ENCODE data around the gene MVB12B.
"Not testable (repeated sequence)": the region's sequence is repeated elsewhere in the genome, so short reads cannot be mapped to it uniquely, and the experiment has no call there.

MVB12B gene

GRCh38 chr9:126326228-126327005 lies at the start of gene MVB12B:
Gene MVB12B (plus strand): TSS chr9:126326829. CDS start chr9:126326930, 101 bp downstream.
- H3K9me3 Mint-ChIP-seq: peaks cover 9 to 11% of the 10 kb centered on the region in 2 donors
- H3K4me3 Mint-ChIP-seq: peak within 1 kb of the TSS; percentile 91 to 95
- peaks cover 50% of the 10 kb centered on the region for H3K4me1 Mint-ChIP-seq
- peak; percentile 61 for ATAC-seq
- H3K27ac Mint-ChIP-seq: peak within 1 kb of the TSS; percentile 94 to 98
- H3K27me3 Mint-ChIP-seq: no peaks in the 10 kb centered on the region
- DNase-seq: peak; percentile 44 to 48

GRCh38 chr9:126283799-126284465 lies 42.7 kb upstream of the MVB12B start:
- Mint-ChIP-seq H3K9me3 (peaks cover 0 to 5% of the 10 kb centered on the region in 2 donors), H3K27ac (no peak overlapping the region), H3K4me1 (no peaks in the 10 kb centered on the region), H3K27me3 (no peaks in the 10 kb centered on the region), H3K4me3 (no peak overlapping the region)
- no peak for DNase-seq
- no peak for ATAC-seq

GRCh38 chr9:126285652-126286051 lies 41.0 kb upstream of the MVB12B start:
- not testable (repeated sequence) for H3K27me3 Mint-ChIP-seq, H3K4me3 Mint-ChIP-seq, DNase-seq, H3K9me3 Mint-ChIP-seq, ATAC-seq, H3K4me1 Mint-ChIP-seq, H3K27ac Mint-ChIP-seq

- Mint-ChIP-seq H3K27me3 (peaks cover 5% of the 10 kb centered on the region), H3K27ac (no peak overlapping the region), H3K4me1 (no peaks in the 10 kb centered on the region), H3K4me3 (no peak overlapping the region), H3K9me3 (no peaks in the 10 kb centered on the region)
- no peak for DNase-seq
- no peak for ATAC-seq
Measured at GRCh38 chr9:126287166-126287866, 39.3 kb upstream of the MVB12B start.

GRCh38 chr9:126290871-126291270 lies 35.8 kb upstream of the MVB12B start:
- Mint-ChIP-seq H3K9me3 (no peaks in the 10 kb centered on the region), H3K27me3 (peaks cover 22% of the 10 kb centered on the region), H3K4me1 (no peaks in the 10 kb centered on the region), H3K4me3 (no peak overlapping the region), H3K27ac (no peak overlapping the region)
- DNase-seq: no peak
- ATAC-seq: no peak

GRCh38 chr9:126291925-126292324 lies 34.7 kb upstream of the MVB12B start:
- ATAC-seq: no peak
- no peak overlapping the region for H3K27ac Mint-ChIP-seq
- no peak for DNase-seq
- peaks cover 23% of the 10 kb centered on the region for H3K27me3 Mint-ChIP-seq
- no peaks in the 10 kb centered on the region for H3K9me3 Mint-ChIP-seq
- H3K4me1 Mint-ChIP-seq: no peaks in the 10 kb centered on the region
- H3K4me3 Mint-ChIP-seq: no peak overlapping the region

GRCh38 chr9:126292736-126293521 lies 33.7 kb upstream of the MVB12B start:
- Mint-ChIP-seq H3K9me3 (no peaks in the 10 kb centered on the region), H3K4me3 (no peak overlapping the region), H3K4me1 (no peaks in the 10 kb centered on the region), H3K27me3 (peaks cover 23% of the 10 kb centered on the region), H3K27ac (no peak overlapping the region)
- DNase-seq (no peak), ATAC-seq (no peak)

- ATAC-seq (no peak), DNase-seq (peak in 1 of 2 donors; percentile 13)
- Mint-ChIP-seq H3K27ac (no peak overlapping the region), H3K4me1 (no peaks in the 10 kb centered on the region), H3K4me3 (no peak overlapping the region), H3K27me3 (peaks cover 26% of the 10 kb centered on the region), H3K9me3 (no peaks in the 10 kb centered on the region)
Measured at GRCh38 chr9:126293522-126293889, 33.1 kb upstream of the MVB12B start.

- Mint-ChIP-seq H3K4me3 (no peak overlapping the region), H3K4me1 (no peaks in the 10 kb centered on the region), H3K27ac (peak overlapping the region in 1 of 2 donors; percentile 75), H3K27me3 (peaks cover 29% of the 10 kb centered on the region), H3K9me3 (no peaks in the 10 kb centered on the region)
- DNase-seq (no peak), ATAC-seq (no peak)
Measured at GRCh38 chr9:126294331-126295081, 32.1 kb upstream of the MVB12B start.

GRCh38 chr9:126295082-126295477 lies 31.5 kb upstream of the MVB12B start:
- no peaks in the 10 kb centered on the region for H3K9me3 Mint-ChIP-seq

GRCh38 chr9:126295516-126295915 lies 31.1 kb upstream of the MVB12B start:
- H3K4me1 Mint-ChIP-seq: no peaks in the 10 kb centered on the region
- H3K4me3 Mint-ChIP-seq: no peak overlapping the region
- ATAC-seq: no peak
- peak overlapping the region in 1 of 2 donors; percentile 14 for H3K27ac Mint-ChIP-seq
- H3K9me3 Mint-ChIP-seq: no peaks in the 10 kb centered on the region
- peaks cover 29% of the 10 kb centered on the region for H3K27me3 Mint-ChIP-seq
- DNase-seq: no peak

More at GRCh38 chr9:126295082-126295477, 31.5 kb upstream of the MVB12B start:
- H3K4me3 Mint-ChIP-seq: no peak overlapping the region
- no peak overlapping the region for H3K27ac Mint-ChIP-seq
- DNase-seq: no peak
- H3K27me3 Mint-ChIP-seq: peaks cover 29% of the 10 kb centered on the region
- H3K4me1 Mint-ChIP-seq: no peaks in the 10 kb centered on the region
- ATAC-seq: no peak

GRCh38 chr9:126295936-126296600 lies 30.6 kb upstream of the MVB12B start:
- Mint-ChIP-seq H3K4me3 (no peak overlapping the region), H3K27me3 (peaks cover 29% of the 10 kb centered on the region), H3K27ac (no peak overlapping the region), H3K9me3 (no peaks in the 10 kb centered on the region), H3K4me1 (no peaks in the 10 kb centered on the region)
- no peak for DNase-seq
- ATAC-seq: no peak

GRCh38 chr9:126296687-126297086 lies 29.9 kb upstream of the MVB12B start:
- no peak for DNase-seq
- Mint-ChIP-seq H3K9me3 (no peaks in the 10 kb centered on the region), H3K27ac (peak overlapping the region in 1 of 2 donors; percentile 31), H3K4me3 (no peak overlapping the region), H3K4me1 (no peaks in the 10 kb centered on the region), H3K27me3 (peaks cover 29% of the 10 kb centered on the region)
- ATAC-seq: no peak

- no peak overlapping the region for H3K27ac Mint-ChIP-seq
- no peak overlapping the region for H3K4me3 Mint-ChIP-seq
- no peaks in the 10 kb centered on the region for H3K9me3 Mint-ChIP-seq
- ATAC-seq (no peak), DNase-seq (no peak)
- peaks cover 20% of the 10 kb centered on the region for H3K27me3 Mint-ChIP-seq
- H3K4me1 Mint-ChIP-seq: peaks cover 8% of the 10 kb centered on the region
Measured at GRCh38 chr9:126297661-126298060, 29.0 kb upstream of the MVB12B start.
